GM18526 (cell line): ENCODE results near the gene EIF2AK2.

Experiments
- POLR2A ChIP-seq: IDR thresholded peaks from 3 replicates; pipeline ENCODE4 v1.6.1; 2011; ENCODE audit not compliant: insufficient read length; ENCODE audit errors: extremely low read depth

EIF2AK2 gene

GRCh38 chr2:37132914-37133313 lies 23.9 kb downstream of the EIF2AK2 start:
- no peak for TF ChIP-seq POLR2A

DNA sequence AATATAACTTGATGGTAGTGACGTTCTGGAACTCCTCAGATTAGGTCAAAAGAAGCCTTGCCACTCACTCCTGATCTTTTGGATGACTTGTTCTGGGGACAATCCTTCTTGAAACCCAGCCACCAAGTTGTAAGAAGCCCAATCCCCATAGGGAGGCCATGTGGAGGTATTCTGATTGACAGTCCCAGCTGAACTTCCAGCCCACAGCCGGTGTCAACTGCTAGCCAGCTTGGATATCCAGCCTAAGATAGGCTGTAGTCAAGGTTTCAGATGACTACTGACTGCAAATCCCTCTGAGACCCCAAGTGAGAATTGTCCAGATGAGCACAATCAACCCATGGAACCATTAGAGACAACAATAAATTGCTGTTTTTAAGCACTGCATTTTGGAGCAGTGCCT lies 31.4 kb downstream of the EIF2AK2 start:
- TF ChIP-seq POLR2A: no peak

DNA sequence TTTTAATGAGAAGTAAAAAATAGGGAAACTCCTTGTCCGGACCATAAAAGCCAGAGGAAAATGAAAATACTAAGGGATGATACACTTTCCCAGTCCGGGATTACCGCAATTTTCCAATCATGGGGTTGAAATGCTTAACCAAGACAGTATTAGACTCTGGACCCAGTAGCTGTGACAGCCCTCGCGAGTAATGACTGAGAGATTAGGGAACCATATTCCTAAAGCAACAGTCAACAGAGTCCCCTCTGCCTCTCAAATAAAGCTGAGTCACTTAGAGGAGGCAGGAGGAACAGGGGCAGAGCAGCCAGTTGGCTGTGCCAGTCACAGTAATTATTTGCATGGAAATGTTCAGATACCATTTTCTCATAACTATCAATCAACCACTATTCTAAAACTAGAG lies 37.6 kb downstream of the EIF2AK2 start:
- no peak for TF ChIP-seq POLR2A

GRCh38 chr2:37117566-37117965 lies 39.2 kb downstream of the EIF2AK2 start:
- no peak for TF ChIP-seq POLR2A

DNA sequence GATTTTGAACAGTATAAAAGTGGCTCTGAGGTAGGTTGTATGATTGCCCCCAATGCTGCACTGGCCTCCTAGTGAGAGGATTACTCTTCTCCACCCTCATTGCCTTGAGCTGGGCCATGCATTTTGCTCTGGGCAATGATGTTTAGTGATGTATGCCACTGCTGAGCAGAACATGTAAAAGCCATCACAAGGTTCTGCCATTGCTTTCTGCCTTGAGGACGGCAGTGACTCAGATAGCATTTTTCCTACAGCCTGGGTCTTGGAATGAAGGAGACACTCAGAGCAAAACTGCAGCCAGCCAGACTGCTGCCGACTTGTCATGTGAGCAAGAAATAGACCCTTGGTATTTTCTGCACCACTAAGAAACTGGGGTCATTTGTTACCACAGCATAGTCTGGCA lies 44.8 kb downstream of the EIF2AK2 start:
- no peak for TF ChIP-seq POLR2A

DNA sequence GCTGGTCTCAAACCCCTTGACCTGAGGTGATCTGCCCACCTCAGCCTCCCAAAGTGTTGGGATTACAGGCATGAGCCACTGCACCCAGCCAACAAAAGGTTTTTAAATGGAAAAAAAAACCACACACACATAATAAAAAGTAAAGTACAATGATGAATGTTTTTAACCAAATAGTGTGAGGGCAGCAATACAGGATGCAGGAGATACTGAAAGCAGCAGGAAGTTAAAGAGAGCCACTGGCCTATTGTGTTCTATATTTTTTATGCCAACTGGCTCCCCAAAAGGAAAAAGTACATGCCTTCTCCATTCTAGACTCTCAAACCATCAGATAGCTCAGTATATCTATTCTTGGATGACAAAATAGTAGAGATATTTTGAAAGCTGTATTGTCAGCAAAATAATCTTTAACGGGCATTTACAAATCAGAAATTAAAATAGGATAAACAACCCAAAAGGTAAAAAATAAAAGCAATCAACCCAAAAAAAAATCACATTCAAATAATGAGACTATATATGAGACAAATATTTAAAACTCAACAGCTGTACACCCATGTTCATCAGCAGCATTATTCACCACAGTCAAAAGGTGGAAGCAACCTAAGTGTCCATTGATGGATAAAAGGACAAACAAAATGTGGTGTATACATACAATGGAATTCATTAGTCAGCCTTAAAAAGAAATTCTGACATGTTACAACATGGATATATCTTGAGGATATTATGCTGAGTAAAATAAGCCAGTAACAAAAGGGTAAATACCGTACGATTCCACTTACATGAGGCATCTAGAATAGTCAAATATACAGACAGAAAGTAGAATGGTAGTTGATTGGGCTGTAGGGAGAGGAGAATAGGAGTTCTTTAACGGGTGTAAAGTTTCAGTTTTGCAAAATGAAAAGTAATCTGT lies 46.2 kb downstream of the EIF2AK2 start:
- TF ChIP-seq POLR2A: no peak

- TF ChIP-seq POLR2A: no peak
Observed at GRCh38 chr2:37109523-37109922, 47.3 kb downstream of the EIF2AK2 start.

GRCh38 chr2:37105150-37105549 lies 51.6 kb downstream of the EIF2AK2 start:
- TF ChIP-seq POLR2A: no peak

GRCh38 chr2:37104178-37104577 lies 52.6 kb downstream of the EIF2AK2 start:
- TF ChIP-seq POLR2A: no peak

DNA sequence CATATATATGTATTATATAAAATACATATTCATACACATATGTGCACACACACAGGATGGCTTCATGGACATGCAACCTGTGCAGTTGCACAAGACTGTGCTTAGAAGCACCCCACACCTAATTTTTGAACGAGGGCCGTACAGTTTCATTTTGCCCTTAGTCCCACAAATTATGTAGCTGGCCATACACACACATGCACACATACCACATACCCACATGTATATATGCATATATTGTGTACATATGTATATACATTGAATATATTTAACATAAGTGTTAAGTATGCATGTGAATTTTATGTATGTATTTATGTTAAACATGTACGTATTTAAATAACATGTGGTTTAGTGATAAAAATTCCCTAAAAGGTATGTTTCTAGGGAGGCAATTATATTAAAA lies 54.2 kb downstream of the EIF2AK2 start:
- no peak for TF ChIP-seq POLR2A

GRCh38 chr2:37100054-37100453 lies 56.7 kb downstream of the EIF2AK2 start:
- TF ChIP-seq POLR2A: no peak

GRCh38 chr2:37098416-37099118 lies 58.2 kb downstream of the EIF2AK2 start:
- TF ChIP-seq POLR2A: no peak

GRCh38 chr2:37096568-37096967 lies 60.2 kb downstream of the EIF2AK2 start:
- no peak for TF ChIP-seq POLR2A

DNA sequence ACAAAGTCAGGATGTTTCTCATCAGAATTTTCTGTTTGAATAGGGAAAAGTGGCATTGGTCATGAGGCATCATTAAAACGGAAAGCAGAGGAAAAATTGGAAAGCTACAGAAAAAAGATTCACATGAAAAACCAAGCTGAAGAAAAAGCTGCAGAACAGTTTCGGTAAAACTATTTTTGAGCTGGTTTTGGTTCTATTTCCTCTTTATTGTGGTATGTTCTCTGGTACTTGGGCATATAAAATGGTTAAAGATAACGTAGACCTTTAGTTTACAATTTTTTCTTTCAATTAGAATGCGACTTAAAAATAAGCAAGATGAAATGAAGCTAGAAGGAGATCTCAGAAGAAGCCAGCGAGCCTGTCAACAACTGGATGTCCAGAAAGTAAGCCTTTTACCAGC lies 64.9 kb downstream of the EIF2AK2 start:
- TF ChIP-seq POLR2A: no peak

- no peak for TF ChIP-seq POLR2A
Observed at GRCh38 chr2:37090019-37090477, 66.7 kb downstream of the EIF2AK2 start.

DNA sequence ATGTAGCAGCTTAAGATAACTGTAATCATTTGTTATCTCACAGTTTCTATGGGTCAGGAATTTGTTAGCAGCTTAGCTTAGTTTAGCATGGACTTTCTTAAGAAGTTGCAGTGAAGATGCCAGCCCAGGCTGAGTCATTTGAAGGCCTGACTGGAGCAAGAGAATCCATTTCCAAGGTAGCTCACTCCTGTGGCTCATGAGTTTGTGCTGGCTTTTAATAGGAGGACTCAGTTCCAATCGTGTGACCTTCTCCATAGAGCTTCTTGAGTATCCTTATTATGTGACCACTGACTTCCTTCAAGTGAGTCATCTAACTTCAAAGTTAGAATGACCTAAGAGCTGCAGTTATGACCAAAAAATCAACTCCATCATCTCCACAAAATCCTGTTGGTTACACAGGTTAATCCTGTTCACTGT lies 71.0 kb downstream of the EIF2AK2 start:
- TF ChIP-seq POLR2A: no peak
